ENCODE measurements around the gene ATAD1. TPM values are rescaled to one million over a fixed set of nuclear protein-coding genes. Genes with fewer than 3 reads are reported as not detected.

ATAD1 gene, protein sequence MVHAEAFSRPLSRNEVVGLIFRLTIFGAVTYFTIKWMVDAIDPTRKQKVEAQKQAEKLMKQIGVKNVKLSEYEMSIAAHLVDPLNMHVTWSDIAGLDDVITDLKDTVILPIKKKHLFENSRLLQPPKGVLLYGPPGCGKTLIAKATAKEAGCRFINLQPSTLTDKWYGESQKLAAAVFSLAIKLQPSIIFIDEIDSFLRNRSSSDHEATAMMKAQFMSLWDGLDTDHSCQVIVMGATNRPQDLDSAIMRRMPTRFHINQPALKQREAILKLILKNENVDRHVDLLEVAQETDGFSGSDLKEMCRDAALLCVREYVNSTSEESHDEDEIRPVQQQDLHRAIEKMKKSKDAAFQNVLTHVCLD
- 40.5 and 68.5 TPM in 2 replicates for total RNA-seq

DNA sequence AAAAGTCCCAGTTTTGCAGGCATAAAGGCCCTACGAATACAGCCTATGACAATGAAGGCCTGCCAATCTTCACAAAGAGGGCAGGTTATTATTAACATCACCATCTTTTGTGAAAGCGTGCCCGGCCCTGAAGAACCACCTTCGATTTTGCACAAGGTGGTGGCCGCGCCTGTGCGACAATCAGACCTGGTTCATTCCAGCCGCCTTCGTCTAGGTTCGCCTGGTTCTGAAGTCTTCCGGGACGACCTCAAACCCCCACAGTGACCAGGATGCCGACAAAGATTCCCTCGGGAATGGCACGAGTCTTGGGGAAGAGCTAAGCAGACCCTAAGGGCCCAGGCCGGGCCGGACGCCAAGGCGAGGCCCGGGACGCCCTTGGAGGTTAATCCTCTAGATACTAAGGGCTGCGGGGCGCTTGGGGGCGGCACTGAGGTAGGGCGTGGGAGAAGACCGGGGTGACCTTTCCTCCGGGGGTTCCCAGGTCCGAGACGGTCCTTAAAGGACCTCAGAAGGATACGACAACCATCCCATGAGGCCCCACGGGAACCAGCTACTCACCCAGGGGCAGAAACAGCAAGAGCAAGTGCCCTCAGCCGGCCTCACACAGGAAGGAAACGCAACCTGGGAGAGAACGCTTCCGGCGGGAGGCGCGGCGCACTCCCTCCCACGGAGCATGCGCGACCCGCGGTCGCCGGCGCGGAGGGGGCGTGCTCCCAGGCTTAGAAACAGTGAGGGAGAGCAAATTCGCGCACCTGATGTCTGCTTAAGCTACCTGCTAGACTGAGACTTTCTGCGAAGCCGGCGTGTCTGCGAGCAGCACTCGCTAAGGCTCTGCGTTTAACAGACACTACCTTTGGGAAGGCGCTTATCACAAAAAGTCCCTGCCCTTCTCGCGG, at the start of gene ATAD1:
Gene ATAD1, minus strand, starts transcription at position 618 of the 896 bp plus-strand sequence. CDS start 3,627 bp downstream, outside the sequence.

DNA sequence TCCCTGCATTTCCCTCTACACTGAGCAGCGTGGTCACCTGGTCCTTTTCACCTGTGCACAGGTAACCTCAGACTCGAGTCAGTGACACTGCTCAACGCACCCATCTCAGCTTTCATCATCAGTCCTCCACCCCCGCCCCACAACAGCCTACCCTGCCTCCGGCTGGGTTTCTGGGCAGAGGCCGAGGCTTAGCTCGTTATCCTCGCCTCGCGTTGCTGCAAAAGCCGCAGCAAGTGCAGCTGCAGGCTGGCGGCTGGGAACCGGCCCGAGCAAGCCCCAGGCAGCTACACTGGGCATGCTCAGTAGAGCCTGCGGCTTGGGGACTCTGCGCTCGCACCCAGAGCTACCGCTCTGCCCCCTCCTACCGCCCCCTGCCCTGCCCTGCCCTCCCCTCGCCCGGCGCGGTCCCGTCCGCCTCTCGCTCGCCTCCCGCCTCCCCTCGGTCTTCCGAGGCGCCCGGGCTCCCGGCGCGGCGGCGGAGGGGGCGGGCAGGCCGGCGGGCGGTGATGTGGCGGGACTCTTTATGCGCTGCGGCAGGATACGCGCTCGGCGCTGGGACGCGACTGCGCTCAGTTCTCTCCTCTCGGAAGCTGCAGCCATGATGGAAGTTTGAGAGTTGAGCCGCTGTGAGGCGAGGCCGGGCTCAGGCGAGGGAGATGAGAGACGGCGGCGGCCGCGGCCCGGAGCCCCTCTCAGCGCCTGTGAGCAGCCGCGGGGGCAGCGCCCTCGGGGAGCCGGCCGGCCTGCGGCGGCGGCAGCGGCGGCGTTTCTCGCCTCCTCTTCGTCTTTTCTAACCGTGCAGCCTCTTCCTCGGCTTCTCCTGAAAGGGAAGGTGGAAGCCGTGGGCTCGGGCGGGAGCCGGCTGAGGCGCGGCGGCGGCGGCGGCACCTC, 45.3 kb upstream of the ATAD1 start, which contains the start of the genes KLLN and PTEN:
Gene KLLN, minus strand, starts transcription at position 481 of the 891 bp plus-strand sequence. CDS start 1,046 bp downstream, outside the sequence.
Gene PTEN, plus strand, starts transcription at position 573 of the 891 bp plus-strand sequence. CDS start 845 bp downstream, outside the sequence.

Other genes with a start within 250 kb of the ATAD1 start
- 178 and 229 TPM in 2 replicates for gene PAPSS2, start 158.3 kb downstream of the ATAD1 start, total RNA-seq
- gene KLLN, start 45.3 kb upstream of the ATAD1 start, total RNA-seq, result 0.58 and 0.85 TPM in 2 replicates
- 102 and 160 TPM in 2 replicates for gene PTEN, start 45.4 kb upstream of the ATAD1 start, total RNA-seq

All from regular cardiac myocyte (primary cell).